ENCODE results near the gene MAN2C1.
"Not testable (repeated sequence)": the region's sequence is repeated elsewhere in the genome, so short reads cannot be mapped to it uniquely, and the experiment has no call there.

The MAN2C1 gene

GRCh38 chr15:75367913-75368688 lies at the start of gene MAN2C1:
MAN2C1 (minus strand) TSS chr15:75368607; CDS start chr15:75368583, 24 bp downstream.
- no peaks in the 10 kb centered on the region for H3K27me3 ChIP-seq (ENCODE audit: control insufficient read depth, insufficient read depth, low read length)
- H3K9me3 ChIP-seq (ENCODE audit: control insufficient read depth, low read length), result no peaks in the 10 kb centered on the region
- H3K9ac ChIP-seq (ENCODE audit: low read length), result peak within 1 kb of the TSS; percentile 87
- H3K4me3 ChIP-seq (ENCODE audit: low read length), result peak within 1 kb of the TSS; percentile 57
- peaks cover 17% of the 10 kb centered on the region for H3K36me3 ChIP-seq (ENCODE audit: control insufficient read depth, insufficient read depth, low read length)
- peaks cover 20% of the 10 kb centered on the region for H3K4me1 ChIP-seq (ENCODE audit: control insufficient read depth, insufficient read depth, low read length)

GRCh38 chr15:75416584-75416983 lies 48.2 kb upstream of the MAN2C1 start:
- Histone ChIP-seq H3K27me3 (ENCODE audit: control insufficient read depth, insufficient read depth, low read length) (no peaks in the 10 kb centered on the region), H3K36me3 (ENCODE audit: control insufficient read depth, insufficient read depth, low read length) (peaks cover 10% of the 10 kb centered on the region), H3K9ac (ENCODE audit: low read length) (no peak overlapping the region)

DNA sequence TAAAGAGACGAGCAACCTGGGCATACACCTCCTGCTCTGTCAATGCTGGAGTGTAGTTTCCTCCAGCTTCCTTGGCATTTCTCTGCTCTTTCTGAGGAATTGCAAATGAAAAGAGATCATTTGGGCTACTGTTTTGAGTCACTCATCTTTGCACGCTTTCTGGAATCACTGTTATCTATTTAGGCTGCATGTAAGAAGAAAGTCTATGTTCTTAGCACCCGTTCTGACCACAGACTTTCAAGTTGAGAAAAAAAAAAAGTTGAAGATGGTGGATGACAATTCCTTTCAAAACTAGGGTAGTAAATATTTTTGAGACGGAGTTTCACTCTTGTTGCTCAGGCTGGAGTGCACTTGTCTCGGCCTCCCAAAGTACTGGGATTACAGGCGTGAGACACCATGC lies 41.8 kb upstream of the MAN2C1 start:
- no peaks in the 10 kb centered on the region for H3K27me3 ChIP-seq (ENCODE audit: control insufficient read depth, insufficient read depth, low read length)
- H3K9me3 ChIP-seq (ENCODE audit: control insufficient read depth, low read length), result no peaks in the 10 kb centered on the region
- H3K4me1 ChIP-seq (ENCODE audit: control insufficient read depth, insufficient read depth, low read length), result no peaks in the 10 kb centered on the region
- no peak overlapping the region for H3K4me3 ChIP-seq (ENCODE audit: low read length)
- H3K36me3 ChIP-seq (ENCODE audit: control insufficient read depth, insufficient read depth, low read length), result peaks cover 14% of the 10 kb centered on the region
- no peak overlapping the region for H3K9ac ChIP-seq (ENCODE audit: low read length)

More at GRCh38 chr15:75416584-75416983, 48.2 kb upstream of the MAN2C1 start:
- Histone ChIP-seq H3K4me1 (ENCODE audit: control insufficient read depth, insufficient read depth, low read length) (peaks cover 13% of the 10 kb centered on the region), H3K4me3 (ENCODE audit: low read length) (no peak overlapping the region), H3K9me3 (ENCODE audit: control insufficient read depth, low read length) (no peaks in the 10 kb centered on the region)

- Histone ChIP-seq H3K9ac (ENCODE audit: low read length) (no peak overlapping the region), H3K4me3 (ENCODE audit: low read length) (no peak overlapping the region), H3K9me3 (ENCODE audit: control insufficient read depth, low read length) (no peaks in the 10 kb centered on the region), H3K27me3 (ENCODE audit: control insufficient read depth, insufficient read depth, low read length) (no peaks in the 10 kb centered on the region), H3K36me3 (ENCODE audit: control insufficient read depth, insufficient read depth, low read length) (peaks cover 7% of the 10 kb centered on the region), H3K4me1 (ENCODE audit: control insufficient read depth, insufficient read depth, low read length) (no peaks in the 10 kb centered on the region)
These were observed 38.7 kb upstream of the MAN2C1 start for GRCh38 chr15:75407083-75407482.

DNA sequence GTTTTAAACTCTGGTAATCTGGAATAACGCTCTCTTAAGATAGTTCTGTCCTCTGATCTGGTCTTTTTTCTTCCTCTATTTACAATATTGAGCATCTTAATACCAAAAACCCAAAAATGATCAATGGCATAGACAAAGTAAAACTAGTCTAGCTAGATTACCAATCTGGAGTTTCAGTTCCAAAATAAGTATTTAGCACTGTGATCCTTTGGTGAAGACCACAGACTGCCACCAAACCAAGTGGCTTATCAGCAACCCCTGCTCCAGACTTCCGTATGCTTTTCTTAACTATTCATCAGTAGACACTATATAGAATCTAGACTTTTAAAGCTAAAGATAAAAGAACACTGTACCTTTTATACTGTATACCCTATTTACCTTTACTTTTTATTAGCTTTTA lies 35.5 kb upstream of the MAN2C1 start:
- no peaks in the 10 kb centered on the region for H3K9me3 ChIP-seq (ENCODE audit: control insufficient read depth, low read length)
- H3K36me3 ChIP-seq (ENCODE audit: control insufficient read depth, insufficient read depth, low read length), result peaks cover 4% of the 10 kb centered on the region
- H3K27me3 ChIP-seq (ENCODE audit: control insufficient read depth, insufficient read depth, low read length), result no peaks in the 10 kb centered on the region
- H3K4me1 ChIP-seq (ENCODE audit: control insufficient read depth, insufficient read depth, low read length), result no peaks in the 10 kb centered on the region
- no peak overlapping the region for H3K9ac ChIP-seq (ENCODE audit: low read length)
- H3K4me3 ChIP-seq (ENCODE audit: low read length), result no peak overlapping the region

GRCh38 chr15:75397494-75397893 lies 29.1 kb upstream of the MAN2C1 start:
- no peaks in the 10 kb centered on the region for H3K4me1 ChIP-seq (ENCODE audit: control insufficient read depth, insufficient read depth, low read length)
- no peaks in the 10 kb centered on the region for H3K36me3 ChIP-seq (ENCODE audit: control insufficient read depth, insufficient read depth, low read length)
- no peak overlapping the region for H3K4me3 ChIP-seq (ENCODE audit: low read length)
- no peaks in the 10 kb centered on the region for H3K27me3 ChIP-seq (ENCODE audit: control insufficient read depth, insufficient read depth, low read length)
- H3K9ac ChIP-seq (ENCODE audit: low read length), result no peak overlapping the region
- H3K9me3 ChIP-seq (ENCODE audit: control insufficient read depth, low read length), result no peaks in the 10 kb centered on the region

DNA sequence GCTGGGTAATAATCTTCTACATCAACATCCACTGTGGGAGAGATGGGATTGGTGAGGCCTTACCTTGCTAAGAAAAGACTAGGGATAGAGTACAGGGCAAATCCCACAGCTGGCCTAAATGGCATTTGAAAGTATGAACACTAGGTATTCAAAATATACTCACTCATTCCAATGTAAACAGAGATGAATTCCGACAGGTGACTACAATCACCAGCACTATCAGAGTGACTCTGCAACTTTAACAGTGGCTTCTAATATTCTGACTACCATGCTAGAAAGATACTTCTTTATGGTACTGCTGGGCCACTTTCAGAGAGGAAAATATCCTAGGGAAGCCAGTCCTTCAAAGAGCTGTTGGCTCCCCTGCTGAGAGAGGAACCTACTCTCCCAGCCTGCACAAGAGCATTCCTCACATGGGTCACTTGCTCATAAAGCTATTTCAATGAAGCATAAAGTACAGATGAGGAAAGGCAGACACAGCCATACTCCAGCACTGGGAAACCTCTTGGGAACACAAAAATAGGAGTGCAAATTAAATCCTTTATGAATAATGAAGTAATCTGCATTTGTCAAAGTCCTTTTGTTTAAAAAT lies 21.5 kb upstream of the MAN2C1 start:
- Histone ChIP-seq H3K36me3 (ENCODE audit: control insufficient read depth, insufficient read depth, low read length) (peaks cover 10% of the 10 kb centered on the region), H3K4me1 (ENCODE audit: control insufficient read depth, insufficient read depth, low read length) (no peaks in the 10 kb centered on the region), H3K9ac (ENCODE audit: low read length) (no peak overlapping the region), H3K4me3 (ENCODE audit: low read length) (no peak overlapping the region), H3K9me3 (ENCODE audit: control insufficient read depth, low read length) (no peaks in the 10 kb centered on the region), H3K27me3 (ENCODE audit: control insufficient read depth, insufficient read depth, low read length) (no peaks in the 10 kb centered on the region)

DNA sequence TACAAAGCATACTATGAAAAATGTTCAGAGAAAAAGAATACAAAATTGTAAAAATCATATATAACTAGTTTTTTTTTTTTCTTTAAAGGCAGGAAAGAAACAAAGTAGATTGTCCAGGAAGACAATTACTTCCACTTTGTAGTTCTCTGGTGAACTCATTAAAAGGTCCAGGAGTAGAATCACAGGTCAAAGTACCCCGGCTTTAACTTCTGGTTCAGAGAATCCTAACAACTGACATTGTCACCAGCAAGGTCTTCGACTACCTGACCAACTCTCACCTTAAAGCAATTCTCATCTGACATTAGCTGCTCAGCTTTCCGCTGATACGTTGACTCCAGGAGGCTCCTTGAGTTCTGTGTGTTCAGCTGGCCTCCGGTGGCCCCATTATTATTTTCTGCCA lies 15.6 kb upstream of the MAN2C1 start:
- not testable (repeated sequence) for H3K27me3 ChIP-seq (ENCODE audit: control insufficient read depth, insufficient read depth, low read length); H3K9me3 ChIP-seq (ENCODE audit: control insufficient read depth, low read length); H3K4me3 ChIP-seq (ENCODE audit: low read length); H3K4me1 ChIP-seq (ENCODE audit: control insufficient read depth, insufficient read depth, low read length); H3K9ac ChIP-seq (ENCODE audit: low read length)
- H3K36me3 ChIP-seq (ENCODE audit: control insufficient read depth, insufficient read depth, low read length), result peaks cover 11% of the 10 kb centered on the region

DNA sequence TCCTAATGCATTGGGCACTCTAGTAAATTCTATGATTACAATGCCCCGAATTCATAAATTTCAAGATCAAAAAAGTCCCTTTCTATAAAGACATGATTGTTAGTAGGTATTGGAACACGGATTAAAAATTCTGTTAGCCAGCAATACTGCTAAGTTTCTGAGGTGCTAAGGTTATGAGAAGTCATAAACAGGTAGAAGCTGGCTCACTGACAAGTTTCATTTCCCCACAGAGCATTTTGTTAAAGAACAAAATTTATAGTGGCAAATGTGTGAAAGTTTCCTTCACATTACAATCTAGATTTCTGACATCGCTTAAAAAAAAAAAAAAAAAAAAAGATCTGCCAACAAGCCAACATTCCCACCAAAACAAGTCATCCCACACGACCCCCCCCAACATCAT lies 12.4 kb upstream of the MAN2C1 start:
- Histone ChIP-seq H3K36me3 (ENCODE audit: control insufficient read depth, insufficient read depth, low read length) (peaks cover 11% of the 10 kb centered on the region), H3K27me3 (ENCODE audit: control insufficient read depth, insufficient read depth, low read length) (no peaks in the 10 kb centered on the region), H3K4me1 (ENCODE audit: control insufficient read depth, insufficient read depth, low read length) (no peaks in the 10 kb centered on the region), H3K9me3 (ENCODE audit: control insufficient read depth, low read length) (no peaks in the 10 kb centered on the region), H3K9ac (ENCODE audit: low read length) (no peak overlapping the region), H3K4me3 (ENCODE audit: low read length) (no peak overlapping the region)

DNA sequence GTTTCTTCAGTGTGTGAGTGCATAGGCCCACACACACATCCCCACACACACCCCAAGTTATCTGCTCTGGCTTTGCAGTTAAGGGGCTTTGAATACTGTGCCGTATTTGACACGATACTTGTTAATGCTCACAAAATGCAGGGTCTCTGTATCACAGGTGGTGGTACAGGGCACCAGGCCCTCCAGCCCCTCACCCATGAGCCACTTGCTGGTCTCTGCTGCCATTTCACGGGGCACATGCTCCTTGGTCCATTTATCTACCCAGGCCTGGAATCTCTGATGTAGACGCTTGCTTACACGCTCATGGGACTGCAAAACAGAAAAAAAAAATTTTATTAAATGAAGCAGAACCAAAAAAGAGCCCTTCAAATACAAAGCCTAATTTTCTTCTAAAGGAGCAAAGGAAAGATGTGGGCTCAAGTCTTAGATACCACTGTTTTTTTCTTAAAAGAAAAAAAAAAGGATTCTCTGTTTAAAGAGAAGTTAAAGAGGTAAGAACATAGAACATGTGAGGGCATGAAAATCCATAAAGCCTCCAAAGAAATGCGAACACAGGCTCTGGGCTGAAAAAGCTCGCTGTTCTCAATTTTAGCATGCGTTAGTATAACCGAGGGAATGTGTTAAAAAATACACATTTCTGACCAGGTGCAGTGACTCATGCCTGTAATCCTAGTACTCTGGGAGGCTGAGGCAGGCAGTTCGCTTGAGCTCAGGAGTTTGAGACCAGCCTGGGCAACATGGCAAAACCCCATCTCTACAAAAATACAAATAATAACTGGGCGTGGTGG lies 3.7 kb upstream of the MAN2C1 start:
- H3K9ac ChIP-seq (ENCODE audit: low read length), result no peak overlapping the region
- no peaks in the 10 kb centered on the region for H3K27me3 ChIP-seq (ENCODE audit: control insufficient read depth, insufficient read depth, low read length)
- H3K4me1 ChIP-seq (ENCODE audit: control insufficient read depth, insufficient read depth, low read length), result peaks cover 20% of the 10 kb centered on the region
- peaks cover 5% of the 10 kb centered on the region for H3K36me3 ChIP-seq (ENCODE audit: control insufficient read depth, insufficient read depth, low read length)
- H3K4me3 ChIP-seq (ENCODE audit: low read length), result no peak overlapping the region
- no peaks in the 10 kb centered on the region for H3K9me3 ChIP-seq (ENCODE audit: control insufficient read depth, low read length)

DNA sequence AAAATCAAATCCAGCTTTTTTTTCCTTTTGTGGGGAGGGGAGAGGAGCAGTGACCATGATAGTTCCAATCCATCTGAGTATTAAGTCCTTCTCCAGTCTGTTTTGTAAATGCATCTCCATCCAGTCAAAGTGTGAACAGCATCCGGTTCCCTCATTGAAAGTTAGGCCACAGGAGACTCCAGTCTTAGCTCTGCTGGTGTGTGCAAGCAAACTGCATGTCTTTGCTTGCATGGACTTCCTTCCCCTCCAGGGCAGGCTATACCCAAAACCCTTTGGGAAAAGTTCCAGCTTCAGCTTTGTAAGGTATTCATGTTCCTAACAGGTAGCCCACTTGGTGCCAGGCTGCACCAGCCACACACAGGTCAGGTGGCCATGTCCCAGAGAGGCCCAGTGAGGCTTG lies 3.1 kb upstream of the MAN2C1 start:
- Histone ChIP-seq H3K4me3 (ENCODE audit: low read length) (no peak overlapping the region), H3K36me3 (ENCODE audit: control insufficient read depth, insufficient read depth, low read length) (peaks cover 5% of the 10 kb centered on the region), H3K9me3 (ENCODE audit: control insufficient read depth, low read length) (no peaks in the 10 kb centered on the region), H3K27me3 (ENCODE audit: control insufficient read depth, insufficient read depth, low read length) (no peaks in the 10 kb centered on the region), H3K4me1 (ENCODE audit: control insufficient read depth, insufficient read depth, low read length) (peaks cover 20% of the 10 kb centered on the region), H3K9ac (ENCODE audit: low read length) (no peak overlapping the region)

All from mucosa of stomach (tissue), 1 donor.